HL-60 (cell line): Measurements from ENCODE around the gene CDH23.

ENCODE experiments used
- DNase-seq, 2 experiments: peaks; one replicate each; pipeline ENCODE4 v3.0.0-alpha.2; 2010 to 2020; ENCODE audit warnings: low read depth in 1 of 2, low spot score in 1 of 2
- H3K27ac ChIP-seq: fragments of 250-450 bp; sonication (Bioruptor Pico); replicated peaks from 2 replicates; pipeline ENCODE4 v1.5.1; 2020; ENCODE audit warnings: mild to moderate bottlenecking, moderate library complexity
- H3K27me3 ChIP-seq: fragments of 250-450 bp; sonication (Bioruptor Pico); 2 replicates; pipeline ENCODE4 v1.5.1; 2021; ENCODE audit warnings: mild to moderate bottlenecking, moderate library complexity; ENCODE audit not compliant: insufficient read depth, poor library complexity, severe bottlenecking
- H3K4me3 ChIP-seq: replicated peaks from 2 replicates; pipeline ENCODE4 v1.5.1; 2011; ENCODE audit warnings: mild to moderate bottlenecking, control low read depth, low read length; ENCODE audit not compliant: insufficient read depth
- GABPA ChIP-seq: IDR thresholded peaks from 2 replicates; pipeline ENCODE4 v1.6.1; 2012; ENCODE audit warnings: low read depth
- POLR2AphosphoS5 ChIP-seq: IDR thresholded peaks from 2 replicates; pipeline ENCODE4 v1.6.1; 2012; ENCODE audit warnings: low read depth
- REST ChIP-seq: IDR thresholded peaks from 2 replicates; pipeline ENCODE4 v1.6.1; 2012; ENCODE audit warnings: low read depth; ENCODE audit not compliant: insufficient replicate concordance
- SPI1 ChIP-seq: IDR thresholded peaks from 2 replicates; pipeline ENCODE4 v1.6.1; 2012; ENCODE audit warnings: low read depth, mild to moderate bottlenecking, borderline replicate concordance
- TF ChIP-seq, protein P1 (sequence below): IDR thresholded peaks from one replicate; pipeline ENCODE4 v1.5.1; 2011; ENCODE audit warnings: low read length, control low read depth, inconsistent platforms; ENCODE audit not compliant: insufficient read depth

CDH23 gene

DNA sequence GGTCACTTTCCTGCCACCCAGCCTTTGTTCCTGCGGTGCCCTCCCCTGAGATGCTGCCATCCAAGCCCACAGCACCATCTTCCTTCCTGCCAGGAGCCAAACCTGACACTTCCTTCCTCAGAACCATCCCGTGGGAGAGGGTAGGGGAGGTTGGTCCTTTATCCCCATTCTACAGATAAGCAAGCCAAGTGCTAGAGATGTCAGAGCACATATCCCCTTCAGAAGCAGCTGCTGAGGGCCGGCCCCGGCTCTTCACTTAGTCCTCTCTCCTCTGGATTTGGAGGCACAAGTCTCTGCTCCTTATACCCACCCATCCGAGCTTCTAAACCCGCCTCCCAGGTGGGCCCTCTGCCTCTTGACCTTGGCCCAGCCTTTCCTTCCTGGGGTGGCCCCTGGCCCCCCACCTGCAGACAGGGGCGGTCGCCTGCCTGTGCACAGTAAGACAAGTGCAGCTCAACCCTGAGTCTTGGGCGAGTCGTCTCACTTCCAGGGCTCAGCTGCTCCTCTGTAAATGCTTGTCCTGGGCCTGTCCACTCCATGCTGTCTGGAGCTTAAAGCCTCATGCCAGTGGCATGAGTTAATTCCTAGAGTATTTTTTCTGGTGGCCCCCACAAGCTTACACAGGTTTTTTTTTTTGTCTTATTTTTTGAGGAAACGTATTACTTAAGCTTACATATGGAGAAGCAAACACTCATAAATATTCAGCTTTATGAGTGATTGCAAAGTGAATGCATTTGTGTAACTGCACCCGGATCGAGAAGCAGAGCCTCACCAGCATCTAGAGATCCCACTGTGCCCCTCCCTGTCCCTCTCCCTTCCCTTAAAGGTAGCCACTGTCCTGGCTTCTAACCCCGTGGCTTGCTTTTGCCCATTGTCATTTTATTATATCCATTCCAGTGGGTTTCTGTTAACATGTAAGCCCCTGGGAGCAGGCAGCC is 125.1 kb downstream of the CDH23 start:
- Histone ChIP-seq H3K27me3 (no peaks in the 10 kb centered on the region), H3K27ac (no peak overlapping the region), H3K4me3 (no peak overlapping the region)
- TF ChIP-seq POLR2AphosphoS5 (no peak), SPI1 (no peak), REST (no peak), GABPA (no peak)
- TF ChIP-seq, protein P1, sequence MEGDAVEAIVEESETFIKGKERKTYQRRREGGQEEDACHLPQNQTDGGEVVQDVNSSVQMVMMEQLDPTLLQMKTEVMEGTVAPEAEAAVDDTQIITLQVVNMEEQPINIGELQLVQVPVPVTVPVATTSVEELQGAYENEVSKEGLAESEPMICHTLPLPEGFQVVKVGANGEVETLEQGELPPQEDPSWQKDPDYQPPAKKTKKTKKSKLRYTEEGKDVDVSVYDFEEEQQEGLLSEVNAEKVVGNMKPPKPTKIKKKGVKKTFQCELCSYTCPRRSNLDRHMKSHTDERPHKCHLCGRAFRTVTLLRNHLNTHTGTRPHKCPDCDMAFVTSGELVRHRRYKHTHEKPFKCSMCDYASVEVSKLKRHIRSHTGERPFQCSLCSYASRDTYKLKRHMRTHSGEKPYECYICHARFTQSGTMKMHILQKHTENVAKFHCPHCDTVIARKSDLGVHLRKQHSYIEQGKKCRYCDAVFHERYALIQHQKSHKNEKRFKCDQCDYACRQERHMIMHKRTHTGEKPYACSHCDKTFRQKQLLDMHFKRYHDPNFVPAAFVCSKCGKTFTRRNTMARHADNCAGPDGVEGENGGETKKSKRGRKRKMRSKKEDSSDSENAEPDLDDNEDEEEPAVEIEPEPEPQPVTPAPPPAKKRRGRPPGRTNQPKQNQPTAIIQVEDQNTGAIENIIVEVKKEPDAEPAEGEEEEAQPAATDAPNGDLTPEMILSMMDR: no peak
- DNase-seq: no peak

GRCh38 chr10:71522442-71523144 is 125.9 kb downstream of the CDH23 start:
- H3K27me3 ChIP-seq: no peaks in the 10 kb centered on the region
- no peak overlapping the region for H3K27ac ChIP-seq
- DNase-seq: no peak
- no peak for TF ChIP-seq GABPA
- TF ChIP-seq SPI1: no peak
- TF ChIP-seq REST: no peak
- TF ChIP-seq, protein P1: no peak
- TF ChIP-seq POLR2AphosphoS5: no peak
- H3K4me3 ChIP-seq: no peak overlapping the region

DNA sequence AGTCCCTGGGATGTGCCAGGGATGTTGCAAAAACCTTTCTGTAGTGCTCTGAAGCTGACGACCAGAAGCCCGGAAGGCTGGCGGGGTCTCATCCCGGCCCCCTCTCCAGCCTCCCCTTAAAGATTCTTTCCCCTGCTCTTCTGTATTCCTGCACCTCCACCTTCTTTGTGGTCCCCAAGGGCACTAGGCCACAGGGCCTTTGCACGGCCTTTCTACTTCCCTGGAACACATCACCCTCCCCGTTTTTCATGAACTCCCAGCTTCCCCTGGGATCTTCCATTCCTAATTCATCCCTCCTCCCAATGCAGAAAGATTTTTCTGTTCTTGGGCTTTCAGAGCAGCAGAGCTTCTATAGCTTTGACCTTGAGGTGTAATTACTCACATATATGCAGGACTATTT is 127.0 kb downstream of the CDH23 start:
- no peak overlapping the region for H3K27ac ChIP-seq
- no peaks in the 10 kb centered on the region for H3K27me3 ChIP-seq
- DNase-seq: no peak
- H3K4me3 ChIP-seq: no peak overlapping the region
- TF ChIP-seq, protein P1: no peak
- TF ChIP-seq GABPA: no peak
